GM12864 (cell line): ENCODE results near the gene B4GALNT3.

Experiments used
- DNase-seq: peaks from one replicate; pipeline ENCODE4 v3.0.0-alpha.2; 2011; ENCODE audit warnings: low read depth
- H3K4me3 ChIP-seq: 2 replicates; pipeline ENCODE4 v1.5.1; 2011; ENCODE audit warnings: mild to moderate bottlenecking, low read depth, low read length, control low read depth
- CTCF ChIP-seq: IDR thresholded peaks from 2 replicates; pipeline ENCODE4 v1.5.1; 2011; ENCODE audit warnings: low read depth, mild to moderate bottlenecking, moderate library complexity, low read length, control low read depth, inconsistent platforms; ENCODE audit errors: missing control alignments

Gene B4GALNT3

GRCh38 chr12:543114-543451 is 83.3 kb downstream of the B4GALNT3 start:
- TF ChIP-seq CTCF: no peak
- DNase-seq: no peak
- no peak overlapping the region for H3K4me3 ChIP-seq

GRCh38 chr12:544142-544541 is 84.4 kb downstream of the B4GALNT3 start:
- no peak for TF ChIP-seq CTCF
- no peak for DNase-seq
- no peak overlapping the region for H3K4me3 ChIP-seq

GRCh38 chr12:544941-545635 is 85.3 kb downstream of the B4GALNT3 start:
- no peak overlapping the region for H3K4me3 ChIP-seq
- TF ChIP-seq CTCF: no peak
- DNase-seq: no peak

GRCh38 chr12:545835-546234 is 86.1 kb downstream of the B4GALNT3 start:
- DNase-seq: no peak
- no peak overlapping the region for H3K4me3 ChIP-seq
- TF ChIP-seq CTCF: no peak

GRCh38 chr12:546265-546919 is 86.7 kb downstream of the B4GALNT3 start:
- no peak for TF ChIP-seq CTCF
- DNase-seq: no peak
- no peak overlapping the region for H3K4me3 ChIP-seq

- DNase-seq: no peak
- peak; percentile 98 for TF ChIP-seq CTCF
- H3K4me3 ChIP-seq: no peak overlapping the region
Measured at GRCh38 chr12:546920-547845, 87.4 kb downstream of the B4GALNT3 start.
